ENCODE results near the gene NUMB.

The NUMB gene

GRCh38 chr14:73261520-73262426, 196.6 kb downstream of the NUMB start:
- TF ChIP-seq GATA3 (IDR thresholded peaks at IDR 0.05; ENCODE audit: low read depth, low read length) (no peak), GATA2 (IDR thresholded peaks at IDR 0.05; ENCODE audit: low read depth, low read length) (no peak)

- no peak for TF ChIP-seq GATA3 (IDR thresholded peaks at IDR 0.05; ENCODE audit: low read depth, low read length)
Measured at GRCh38 chr14:73261075-73261474, 197.3 kb downstream of the NUMB start.

GRCh38 chr14:73260574-73260973, 197.8 kb downstream of the NUMB start:
- TF ChIP-seq GATA2 (IDR thresholded peaks at IDR 0.05; ENCODE audit: low read depth, low read length), result no peak
- TF ChIP-seq GATA3 (IDR thresholded peaks at IDR 0.05; ENCODE audit: low read depth, low read length), result no peak

GRCh38 chr14:73259837-73260236, 198.5 kb downstream of the NUMB start:
- no peak for TF ChIP-seq GATA2 (IDR thresholded peaks at IDR 0.05; ENCODE audit: low read depth, low read length)
- TF ChIP-seq GATA3 (IDR thresholded peaks at IDR 0.05; ENCODE audit: low read depth, low read length), result no peak

- TF ChIP-seq GATA3 (IDR thresholded peaks at IDR 0.05; ENCODE audit: low read depth, low read length), result no peak
- TF ChIP-seq GATA2 (IDR thresholded peaks at IDR 0.05; ENCODE audit: low read depth, low read length), result no peak
Measured at GRCh38 chr14:73258845-73259611, 199.3 kb downstream of the NUMB start.

- TF ChIP-seq GATA3 (IDR thresholded peaks at IDR 0.05; ENCODE audit: low read depth, low read length), result no peak
- no peak for TF ChIP-seq GATA2 (IDR thresholded peaks at IDR 0.05; ENCODE audit: low read depth, low read length)
Measured at GRCh38 chr14:73258076-73258475, 200.3 kb downstream of the NUMB start.

- TF ChIP-seq GATA2 (IDR thresholded peaks at IDR 0.05; ENCODE audit: low read depth, low read length), result no peak
- no peak for TF ChIP-seq GATA3 (IDR thresholded peaks at IDR 0.05; ENCODE audit: low read depth, low read length)
Measured at GRCh38 chr14:73255693-73256225, 202.6 kb downstream of the NUMB start.

- no peak for TF ChIP-seq GATA2 (IDR thresholded peaks at IDR 0.05; ENCODE audit: low read depth, low read length)
- no peak for TF ChIP-seq GATA3 (IDR thresholded peaks at IDR 0.05; ENCODE audit: low read depth, low read length)
Measured at GRCh38 chr14:73255005-73255400, 203.3 kb downstream of the NUMB start.

- TF ChIP-seq GATA2 (IDR thresholded peaks at IDR 0.05; ENCODE audit: low read depth, low read length) (no peak), GATA3 (IDR thresholded peaks at IDR 0.05; ENCODE audit: low read depth, low read length) (no peak)
Measured at GRCh38 chr14:73254247-73255004, 203.9 kb downstream of the NUMB start.

- TF ChIP-seq GATA2 (IDR thresholded peaks at IDR 0.05; ENCODE audit: low read depth, low read length), result no peak
- TF ChIP-seq GATA3 (IDR thresholded peaks at IDR 0.05; ENCODE audit: low read depth, low read length), result no peak
Measured at GRCh38 chr14:73253721-73254120, 204.6 kb downstream of the NUMB start.

- TF ChIP-seq GATA2 (IDR thresholded peaks at IDR 0.05; ENCODE audit: low read depth, low read length) (no peak), GATA3 (IDR thresholded peaks at IDR 0.05; ENCODE audit: low read depth, low read length) (no peak)
Measured at GRCh38 chr14:73253323-73253610, 205.1 kb downstream of the NUMB start.

GRCh38 chr14:73252491-73253322, 205.6 kb downstream of the NUMB start:
- no peak for TF ChIP-seq GATA2 (IDR thresholded peaks at IDR 0.05; ENCODE audit: low read depth, low read length)
- no peak for TF ChIP-seq GATA3 (IDR thresholded peaks at IDR 0.05; ENCODE audit: low read depth, low read length)

GRCh38 chr14:73251516-73252215, 206.7 kb downstream of the NUMB start:
- TF ChIP-seq GATA3 (IDR thresholded peaks at IDR 0.05; ENCODE audit: low read depth, low read length) (no peak), GATA2 (IDR thresholded peaks at IDR 0.05; ENCODE audit: low read depth, low read length) (no peak)
